Breast epithelium (tissue), 3 donors: ENCODE results near the gene ADCY5.

Source experiments
- POLR2AphosphoS5 ChIP-seq, 3 donors: sonication (generic); formaldehyde crosslinking; IDR thresholded peaks; one replicate each; pipeline ENCODE4 v1.6.1; 2017; ENCODE audit warnings: antibody characterized with exemption in 3 of 3
- TF ChIP-seq, protein P1 (sequence below), 3 donors: fragments of 450-650 bp; IDR thresholded peaks; one replicate each; pipeline ENCODE4 v1.5.1; 2016 to 2017; ENCODE audit warnings: antibody characterized with exemption in 3 of 3, mild to moderate bottlenecking in 3 of 3, moderate library complexity in 3 of 3

DNA sequence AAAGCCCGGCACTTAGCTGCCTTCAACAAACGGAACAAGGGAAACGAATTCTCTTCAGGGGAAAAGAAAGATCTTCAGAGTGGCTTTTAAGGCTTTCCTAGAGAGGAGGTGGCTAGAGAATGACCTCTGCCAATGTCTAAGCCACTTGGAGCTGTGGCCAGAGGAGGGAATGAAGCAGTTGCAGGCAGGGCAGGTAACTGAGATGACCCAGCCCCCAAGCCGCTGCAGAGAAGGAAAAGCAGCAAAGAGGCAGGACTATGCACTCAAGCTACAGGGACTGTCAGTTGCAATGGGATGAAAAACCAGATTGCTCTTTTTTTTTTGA is 133.7 kb downstream of the ADCY5 start:
- TF ChIP-seq, protein P1, sequence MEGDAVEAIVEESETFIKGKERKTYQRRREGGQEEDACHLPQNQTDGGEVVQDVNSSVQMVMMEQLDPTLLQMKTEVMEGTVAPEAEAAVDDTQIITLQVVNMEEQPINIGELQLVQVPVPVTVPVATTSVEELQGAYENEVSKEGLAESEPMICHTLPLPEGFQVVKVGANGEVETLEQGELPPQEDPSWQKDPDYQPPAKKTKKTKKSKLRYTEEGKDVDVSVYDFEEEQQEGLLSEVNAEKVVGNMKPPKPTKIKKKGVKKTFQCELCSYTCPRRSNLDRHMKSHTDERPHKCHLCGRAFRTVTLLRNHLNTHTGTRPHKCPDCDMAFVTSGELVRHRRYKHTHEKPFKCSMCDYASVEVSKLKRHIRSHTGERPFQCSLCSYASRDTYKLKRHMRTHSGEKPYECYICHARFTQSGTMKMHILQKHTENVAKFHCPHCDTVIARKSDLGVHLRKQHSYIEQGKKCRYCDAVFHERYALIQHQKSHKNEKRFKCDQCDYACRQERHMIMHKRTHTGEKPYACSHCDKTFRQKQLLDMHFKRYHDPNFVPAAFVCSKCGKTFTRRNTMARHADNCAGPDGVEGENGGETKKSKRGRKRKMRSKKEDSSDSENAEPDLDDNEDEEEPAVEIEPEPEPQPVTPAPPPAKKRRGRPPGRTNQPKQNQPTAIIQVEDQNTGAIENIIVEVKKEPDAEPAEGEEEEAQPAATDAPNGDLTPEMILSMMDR (IDR thresholded peaks at IDR 0.05), result no peak
- no peak for TF ChIP-seq POLR2AphosphoS5 (IDR thresholded peaks at IDR 0.05)
